Measurements from ENCODE around the gene KCNIP4. TPM values are rescaled to one million over a fixed set of nuclear protein-coding genes. Genes with fewer than 3 reads are reported as not detected.

KCNIP4 gene
- total and polyA plus RNA-seq, 9 of the 15 experiments (the other 6 are each of a cell fraction or from before 2014, with no cell fraction given): 0.25 to 0.41 TPM; not detected in 7

DNA sequence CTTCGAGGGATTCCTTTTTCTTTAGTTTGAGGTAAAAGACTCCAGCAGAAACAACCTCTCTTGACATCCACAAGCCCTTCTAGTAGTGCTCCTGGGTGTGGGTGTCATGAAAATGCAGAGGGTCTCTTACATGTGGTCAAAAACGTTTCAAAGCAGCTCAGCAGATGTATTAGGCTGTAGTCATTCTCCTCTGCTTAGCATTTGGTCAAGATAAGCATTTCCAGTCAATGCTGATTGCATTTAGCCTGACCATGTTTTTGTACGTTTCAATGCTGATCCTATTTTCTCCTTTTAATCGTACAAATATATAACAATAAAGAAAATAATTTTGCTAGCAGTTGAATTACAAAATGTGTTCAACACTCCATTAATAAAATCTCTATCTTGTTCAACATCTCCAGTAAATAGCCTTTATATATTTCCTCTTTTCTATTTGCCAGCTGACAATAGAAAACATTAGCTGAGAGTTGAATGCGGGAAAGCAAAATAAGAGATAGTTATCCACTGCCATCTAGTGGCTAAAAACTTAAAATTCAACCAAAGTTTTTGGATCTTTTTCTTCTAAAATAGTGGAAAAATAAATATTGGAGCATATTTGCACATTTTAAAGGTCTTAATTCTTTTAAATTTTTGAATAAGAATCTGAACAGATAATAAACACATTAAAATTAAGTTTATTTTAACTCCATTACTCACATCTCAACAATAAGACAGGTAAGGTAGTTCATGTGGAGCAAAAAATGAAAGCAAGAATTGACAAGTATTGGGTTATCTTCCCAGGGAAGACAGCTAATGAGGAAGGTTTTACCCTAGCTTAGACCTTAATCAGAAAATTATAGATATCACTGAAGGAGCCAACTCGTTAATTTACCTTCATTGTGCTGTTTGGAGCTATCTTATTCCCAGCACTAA is 1263.5 kb downstream of the KCNIP4 start (continued):
- no peak for TF ChIP-seq ZBTB40 (IDR thresholded peaks at IDR 0.05)
- no peak for TF ChIP-seq ZBTB40 (CRISPR knock-in tag; IDR thresholded peaks at IDR 0.05)
- no peak for TF ChIP-seq TEAD2 (tag; IDR thresholded peaks at IDR 0.05)
- peak; percentile 33; the same call in 1 of the 2 replicates for TF ChIP-seq SMC3 (conservative IDR thresholded peaks at IDR 0.05; ENCODE audit: insufficient read depth, low read depth, low read length)
